GM20000 (cell line): ENCODE data around the gene RPL23.

Experiments
- DNase-seq: peaks from one replicate; pipeline ENCODE4 v3.0.0; 2012; ENCODE audit warnings: low spot score
- TF ChIP-seq, protein P1 (sequence below): IDR thresholded peaks from 2 replicates; pipeline ENCODE4 v1.5.1; 2012; ENCODE audit warnings: mild to moderate bottlenecking, control low read depth; ENCODE audit errors: extremely low read depth, missing control alignments

RPL23 gene

DNA sequence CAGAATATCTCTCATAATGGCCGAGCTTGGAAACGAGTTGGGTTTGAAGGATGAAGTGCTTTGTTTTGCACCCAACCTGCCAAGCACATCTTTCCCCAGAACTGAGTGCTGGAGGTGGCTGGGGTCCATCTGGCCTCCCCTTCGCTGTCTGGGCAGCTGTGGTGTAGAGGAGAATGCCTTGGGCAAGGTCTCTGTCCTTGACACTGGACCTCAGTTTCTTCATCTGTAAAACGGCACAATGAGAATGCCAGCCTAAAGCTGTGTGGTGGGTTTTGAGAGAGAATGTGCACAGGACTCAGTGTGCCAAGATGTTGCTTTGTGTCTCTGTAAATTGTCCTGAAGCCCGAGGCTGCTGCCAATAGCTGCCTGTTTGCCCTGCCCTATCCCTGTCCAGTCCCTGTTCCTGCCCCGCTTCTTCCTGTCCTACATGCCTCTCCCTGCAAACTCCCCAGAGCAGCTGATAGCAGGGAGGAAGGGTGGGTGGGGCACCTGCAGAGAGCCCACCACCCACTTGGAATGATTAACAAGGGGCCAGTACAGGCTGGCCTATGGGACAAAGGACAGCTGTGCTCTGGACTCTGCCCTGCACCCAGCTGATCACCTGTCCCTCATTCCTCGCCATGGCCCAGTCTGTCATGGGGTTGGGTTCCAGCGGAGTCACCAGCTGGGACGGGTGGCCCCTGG is 31.7 kb upstream of the RPL23 start:
- no peak for DNase-seq
- TF ChIP-seq, protein P1, sequence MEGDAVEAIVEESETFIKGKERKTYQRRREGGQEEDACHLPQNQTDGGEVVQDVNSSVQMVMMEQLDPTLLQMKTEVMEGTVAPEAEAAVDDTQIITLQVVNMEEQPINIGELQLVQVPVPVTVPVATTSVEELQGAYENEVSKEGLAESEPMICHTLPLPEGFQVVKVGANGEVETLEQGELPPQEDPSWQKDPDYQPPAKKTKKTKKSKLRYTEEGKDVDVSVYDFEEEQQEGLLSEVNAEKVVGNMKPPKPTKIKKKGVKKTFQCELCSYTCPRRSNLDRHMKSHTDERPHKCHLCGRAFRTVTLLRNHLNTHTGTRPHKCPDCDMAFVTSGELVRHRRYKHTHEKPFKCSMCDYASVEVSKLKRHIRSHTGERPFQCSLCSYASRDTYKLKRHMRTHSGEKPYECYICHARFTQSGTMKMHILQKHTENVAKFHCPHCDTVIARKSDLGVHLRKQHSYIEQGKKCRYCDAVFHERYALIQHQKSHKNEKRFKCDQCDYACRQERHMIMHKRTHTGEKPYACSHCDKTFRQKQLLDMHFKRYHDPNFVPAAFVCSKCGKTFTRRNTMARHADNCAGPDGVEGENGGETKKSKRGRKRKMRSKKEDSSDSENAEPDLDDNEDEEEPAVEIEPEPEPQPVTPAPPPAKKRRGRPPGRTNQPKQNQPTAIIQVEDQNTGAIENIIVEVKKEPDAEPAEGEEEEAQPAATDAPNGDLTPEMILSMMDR, result no peak

DNA sequence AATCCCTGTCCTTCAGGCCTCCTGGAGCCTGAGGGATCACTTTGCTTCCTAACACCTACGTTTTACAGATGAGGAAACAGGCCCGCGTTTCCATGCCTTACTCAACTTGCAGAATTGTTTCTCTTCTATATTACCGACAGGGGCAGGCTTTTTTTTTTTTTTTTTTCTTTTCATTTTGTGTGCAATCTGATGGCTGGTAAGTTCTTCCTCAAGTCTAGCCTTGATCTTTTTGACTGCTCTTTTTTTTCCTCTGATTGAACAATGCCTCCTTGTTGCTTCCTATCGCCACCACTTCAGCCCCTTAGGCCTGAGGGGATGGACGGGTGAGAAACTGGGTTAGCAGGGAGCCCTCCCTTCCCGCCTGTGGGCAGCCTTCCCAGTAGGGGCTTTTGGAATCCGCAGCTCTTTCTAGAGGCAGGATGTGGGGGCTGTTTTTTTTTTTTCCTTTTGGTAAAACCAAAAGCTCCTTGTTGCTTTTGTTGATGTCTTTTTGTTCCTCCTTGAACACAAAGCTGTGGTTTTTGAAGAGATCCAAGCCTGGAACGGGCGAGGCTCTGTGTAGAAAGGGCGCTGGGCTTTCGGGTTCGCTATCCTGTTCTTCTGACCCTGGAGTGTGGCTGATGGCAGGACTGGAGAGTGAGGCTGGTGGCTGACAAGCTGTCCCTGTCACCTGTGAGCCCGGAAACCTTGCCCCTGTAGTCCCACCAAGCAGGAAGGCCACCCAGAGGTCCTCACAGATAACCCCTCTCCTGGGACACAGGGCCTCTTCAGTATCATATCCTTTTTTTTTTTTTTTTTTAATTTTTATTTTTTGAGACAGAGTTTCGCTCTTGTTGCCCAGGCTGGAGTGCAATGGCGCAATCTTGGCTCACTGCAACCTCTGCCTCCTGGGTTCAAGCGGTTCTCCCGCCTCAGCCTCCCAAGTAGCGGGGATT is 30.3 kb upstream of the RPL23 start:
- no peak for DNase-seq
- TF ChIP-seq, protein P1, result no peak

DNA sequence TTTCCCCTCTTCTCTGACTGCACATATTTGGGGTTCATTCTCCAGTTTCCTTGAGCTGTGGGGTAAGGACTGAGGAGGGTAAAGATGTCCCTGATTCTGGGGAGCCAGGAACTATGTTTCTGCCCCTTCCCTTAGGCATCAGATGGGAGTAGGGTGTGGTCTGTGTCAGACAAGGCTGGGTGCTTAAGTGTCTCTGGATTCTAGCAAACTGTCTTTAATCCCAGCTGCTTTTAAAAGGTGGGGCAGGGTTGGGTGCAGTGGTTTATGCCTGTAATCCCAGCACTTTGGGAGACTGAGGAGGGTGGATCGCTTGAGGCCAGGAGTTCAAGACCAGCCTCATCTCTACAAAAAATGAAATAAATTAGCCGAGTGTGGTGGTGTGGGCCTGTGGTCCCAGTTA is 29.3 kb upstream of the RPL23 start:
- DNase-seq, result no peak
- TF ChIP-seq, protein P1, result no peak

DNA sequence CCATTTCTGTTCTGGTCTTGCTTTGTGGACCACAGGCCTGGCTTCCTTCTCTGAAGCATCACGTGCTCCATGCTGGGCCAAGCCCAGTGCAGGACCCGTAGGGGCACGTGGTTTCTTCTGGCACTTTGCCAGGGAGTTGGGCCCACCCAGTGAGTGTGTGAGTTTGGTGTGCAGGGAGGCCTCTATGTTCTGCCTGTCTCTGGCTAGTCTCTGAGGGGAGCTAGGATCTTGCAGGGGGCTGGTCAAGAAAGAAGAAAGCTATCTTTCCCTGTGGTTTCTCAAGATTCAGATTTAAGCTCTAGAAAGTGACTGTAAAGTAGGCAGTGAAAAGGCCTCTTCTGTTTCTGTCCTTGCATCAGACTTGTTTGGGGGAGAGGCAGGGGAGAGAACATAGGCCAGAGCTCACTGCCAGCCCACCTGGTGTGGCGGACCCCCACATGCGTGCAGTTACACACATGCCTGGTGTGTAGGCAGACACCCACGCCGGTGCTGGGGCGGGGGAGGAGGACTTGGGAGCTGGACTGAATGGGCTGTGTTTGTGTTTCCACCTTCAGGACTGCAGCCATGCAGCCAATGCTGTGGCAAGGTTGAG is 28.2 kb upstream of the RPL23 start:
- no peak for DNase-seq
- TF ChIP-seq, protein P1, result no peak

DNA sequence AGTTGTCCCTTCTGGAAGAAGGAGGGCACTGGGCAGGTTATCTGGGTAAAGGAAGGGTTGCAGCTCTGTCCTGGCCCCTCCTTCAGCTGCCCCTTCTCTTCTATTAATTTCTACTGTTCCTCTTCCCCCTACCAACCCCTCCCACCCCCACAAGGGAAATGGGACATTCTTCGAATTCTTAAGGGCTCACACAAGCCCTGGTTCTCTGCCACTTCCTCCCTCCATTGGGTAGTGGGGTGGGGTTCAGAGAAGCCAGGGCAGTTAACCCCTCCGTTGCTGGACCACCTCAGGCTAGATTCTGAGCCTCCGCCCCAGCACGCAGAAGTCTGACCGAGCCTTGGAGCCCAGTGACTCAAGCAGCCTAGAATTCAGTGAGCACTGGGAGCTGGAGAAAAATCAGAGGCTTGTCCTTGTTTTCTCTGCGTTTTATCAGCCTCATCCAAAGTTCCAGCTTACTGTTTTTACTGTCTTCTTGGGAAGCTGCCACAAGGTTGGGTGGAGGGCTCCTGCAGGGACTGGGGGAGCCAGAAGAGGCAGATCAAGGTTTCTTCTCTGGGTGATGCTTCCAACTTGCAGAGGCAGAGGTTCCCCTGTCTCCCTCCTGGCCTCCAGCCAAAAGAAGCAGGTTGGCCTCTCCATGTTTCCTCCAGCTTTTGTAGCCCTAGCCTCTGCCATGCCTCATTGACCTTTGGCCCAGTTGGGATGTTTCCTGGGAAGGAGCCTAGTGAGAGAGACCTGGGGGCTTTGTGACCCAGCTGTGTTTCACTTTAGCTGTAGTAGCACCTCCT is 26.6 kb upstream of the RPL23 start:
- TF ChIP-seq, protein P1, result no peak
- DNase-seq, result no peak

DNA sequence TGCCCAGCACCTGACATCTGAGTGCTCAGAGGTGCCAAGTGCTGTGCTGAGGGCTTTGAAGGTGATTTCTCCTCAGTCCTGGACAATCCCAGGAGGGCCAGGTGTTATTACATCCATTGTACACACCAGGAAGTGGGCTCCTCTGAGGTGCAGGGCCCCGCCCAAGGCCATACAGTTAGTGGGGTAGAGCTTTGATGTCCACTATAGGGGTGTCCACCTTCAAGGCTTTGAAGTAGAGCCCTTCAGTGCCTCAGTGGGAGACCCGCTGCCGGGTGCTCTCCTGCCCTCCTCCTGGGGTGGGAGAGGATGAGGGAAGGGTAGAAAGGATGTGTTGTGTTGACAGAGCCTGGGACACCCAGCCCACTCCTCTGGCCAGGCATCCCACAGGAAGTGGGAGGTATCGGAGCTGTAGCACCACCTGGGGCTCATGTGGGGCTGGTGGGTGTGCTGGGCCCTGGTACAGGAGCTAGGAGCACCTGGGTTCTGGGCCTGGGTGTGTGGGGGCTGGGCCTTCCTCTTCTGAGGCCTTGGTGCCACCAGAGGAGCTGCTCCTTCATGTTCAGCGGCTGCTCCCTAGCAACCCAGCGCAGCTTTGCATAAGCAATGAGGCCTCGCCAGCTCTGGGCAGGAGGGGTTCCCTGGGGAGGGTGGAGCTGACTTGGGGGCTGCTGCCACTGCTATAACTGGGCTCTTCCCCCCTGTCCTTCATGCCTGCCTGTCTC is 23.8 kb upstream of the RPL23 start:
- no peak for DNase-seq
- TF ChIP-seq, protein P1, result no peak
